HG03025 (cell line): ENCODE results near the gene PAPPA2.
"Not testable (repeated sequence)": the region's sequence is repeated elsewhere in the genome, so short reads cannot be mapped to it uniquely, and the experiment has no call there.

ENCODE experiments used
- ATAC-seq: cut with Tn5 transposase; IDR thresholded peaks from one replicate; pipeline ENCODE4 v1.9.1; 2021; ENCODE audit warnings: mild to moderate bottlenecking, moderate library complexity; ENCODE audit not compliant: unreplicated experiment, low FRiP score

The PAPPA2 gene

GRCh38 chr1:176551146-176551545 lies 88.2 kb downstream of the PAPPA2 start:
- ATAC-seq = no peak

- ATAC-seq = no peak
These were observed 89.4 kb downstream of the PAPPA2 start for GRCh38 chr1:176552217-176552991.

GRCh38 chr1:176552999-176553398 lies 90.0 kb downstream of the PAPPA2 start:
- no peak for ATAC-seq

GRCh38 chr1:176556288-176556687 lies 93.3 kb downstream of the PAPPA2 start:
- ATAC-seq = no peak

GRCh38 chr1:176557543-176558258 lies 94.7 kb downstream of the PAPPA2 start:
- ATAC-seq = no peak

GRCh38 chr1:176558561-176558960 lies 95.6 kb downstream of the PAPPA2 start:
- ATAC-seq = no peak

GRCh38 chr1:176559474-176559873 lies 96.5 kb downstream of the PAPPA2 start:
- no peak for ATAC-seq

GRCh38 chr1:176559878-176560277 lies 96.9 kb downstream of the PAPPA2 start:
- ATAC-seq = no peak

- ATAC-seq = no peak
These were observed 97.7 kb downstream of the PAPPA2 start for GRCh38 chr1:176560681-176561080.

GRCh38 chr1:176561761-176562160 lies 98.8 kb downstream of the PAPPA2 start:
- ATAC-seq = not testable (repeated sequence)

- ATAC-seq = no peak
These were observed 103.3 kb downstream of the PAPPA2 start for GRCh38 chr1:176566004-176566975.

GRCh38 chr1:176567190-176567794 lies 104.3 kb downstream of the PAPPA2 start:
- ATAC-seq = no peak

- no peak for ATAC-seq
These were observed 105.2 kb downstream of the PAPPA2 start for GRCh38 chr1:176568185-176568584.

- ATAC-seq = no peak
These were observed 111.8 kb downstream of the PAPPA2 start for GRCh38 chr1:176574756-176575155.

GRCh38 chr1:176575991-176576390 lies 113.0 kb downstream of the PAPPA2 start:
- ATAC-seq = no peak

GRCh38 chr1:176576670-176577069 lies 113.7 kb downstream of the PAPPA2 start:
- ATAC-seq = no peak

GRCh38 chr1:176577646-176578197 lies 114.7 kb downstream of the PAPPA2 start:
- ATAC-seq = no peak

- ATAC-seq = no peak
These were observed 116.1 kb downstream of the PAPPA2 start for GRCh38 chr1:176579087-176579486.

GRCh38 chr1:176595217-176595616 lies 132.2 kb downstream of the PAPPA2 start:
- ATAC-seq = no peak

GRCh38 chr1:176601348-176601747 lies 138.4 kb downstream of the PAPPA2 start:
- ATAC-seq = no peak
